Embryonic facial prominence (tissue), 1 donor: ENCODE data around the gene HAPLN1.
"Not testable (repeated sequence)": the region's sequence is repeated elsewhere in the genome, so short reads cannot be mapped to it uniquely, and the experiment has no call there.

Experiments used
- DNase-seq: peaks from one replicate; pipeline ENCODE4 v3.0.0-alpha.2; 2016; ENCODE audit errors: extremely low spot score

The HAPLN1 gene

GRCh38 chr5:83720836-83721537 lies at the start of gene HAPLN1:
Gene HAPLN1, minus strand, starts transcription at chr5:83720855. Its CDS starts 47,332 bp downstream, at chr5:83673523.
- peak; percentile 49 for DNase-seq

- DNase-seq, result no peak
These were observed 46.8 kb upstream of the HAPLN1 start for GRCh38 chr5:83767409-83767992.

- DNase-seq, result no peak
These were observed 43.4 kb upstream of the HAPLN1 start for GRCh38 chr5:83764101-83764500.

DNA sequence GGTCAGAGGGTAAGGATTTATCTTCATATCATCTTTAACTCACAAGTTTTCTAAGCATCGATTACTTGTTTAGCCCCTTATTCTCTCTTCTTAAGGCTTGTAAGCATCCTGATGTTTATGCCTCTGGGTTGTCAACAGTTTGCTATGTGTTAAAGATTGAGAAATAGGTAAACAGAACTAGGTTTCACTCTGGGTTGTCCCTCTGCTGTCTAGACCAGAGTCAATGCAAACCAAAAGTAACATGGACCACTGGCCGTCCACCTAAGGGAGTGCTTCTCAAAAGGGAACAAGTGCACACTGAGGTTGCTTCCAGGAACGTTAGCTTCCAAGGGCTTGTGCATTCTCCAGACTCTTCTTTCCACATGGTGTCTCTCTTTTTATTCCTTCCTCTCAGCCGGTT lies 39.9 kb upstream of the HAPLN1 start:
- no peak for DNase-seq

DNA sequence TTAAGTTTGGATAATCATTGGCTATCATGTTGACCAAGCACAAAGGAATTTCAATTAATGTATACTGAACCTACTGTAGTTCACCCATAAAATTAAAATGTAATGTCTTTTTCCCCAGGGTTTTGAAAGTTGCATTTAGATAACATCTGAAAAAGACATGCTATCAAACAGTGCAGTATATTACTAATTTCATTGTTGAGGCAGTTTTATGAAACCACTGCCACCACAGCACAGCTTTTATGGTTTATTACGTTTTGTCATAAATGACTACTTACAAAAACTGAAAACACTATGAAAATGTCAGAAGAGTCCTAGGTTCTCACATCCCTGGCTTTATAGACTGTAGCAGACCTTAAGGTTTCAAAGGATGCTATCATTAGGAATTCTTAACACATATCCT lies 32.0 kb upstream of the HAPLN1 start:
- no peak for DNase-seq

DNA sequence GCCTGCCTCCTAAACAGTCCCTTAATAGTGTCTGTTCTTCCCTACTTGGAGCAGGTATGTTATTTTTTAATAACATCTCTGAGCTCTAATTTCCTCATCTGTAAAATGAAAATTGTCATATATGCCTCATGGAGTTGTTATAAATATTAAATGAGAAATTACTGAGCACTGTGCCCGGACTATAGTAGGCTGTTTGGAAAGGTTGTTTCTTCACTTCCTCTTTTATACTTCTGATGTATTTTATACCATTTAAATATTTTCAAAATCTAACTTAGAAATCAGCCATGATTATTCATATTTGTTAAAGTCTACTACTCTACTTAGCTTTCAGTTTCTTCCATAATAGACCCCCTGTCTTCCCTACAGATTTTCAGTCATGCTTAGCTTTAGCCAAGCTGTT lies 30.5 kb upstream of the HAPLN1 start:
- DNase-seq, result no peak

DNA sequence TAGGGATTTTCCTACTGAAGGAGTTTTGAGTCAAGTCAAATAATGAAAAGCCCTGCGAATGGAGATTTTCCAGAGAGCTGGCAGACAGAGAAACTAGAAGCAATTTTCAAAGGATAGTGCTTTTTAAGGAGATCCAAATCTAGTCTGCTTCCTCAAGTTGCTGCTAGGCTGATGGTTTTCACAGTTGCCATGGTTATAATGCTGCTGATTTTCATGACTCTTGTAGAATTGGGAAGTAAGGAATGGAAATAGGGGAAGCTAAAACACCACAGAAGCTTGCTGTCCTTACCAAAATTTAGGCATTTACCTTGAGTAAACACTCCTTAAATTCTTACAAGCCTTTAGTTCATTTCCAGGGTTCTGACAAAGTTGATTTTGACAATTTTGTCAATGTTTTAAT lies 30.1 kb upstream of the HAPLN1 start:
- DNase-seq, result no peak

DNA sequence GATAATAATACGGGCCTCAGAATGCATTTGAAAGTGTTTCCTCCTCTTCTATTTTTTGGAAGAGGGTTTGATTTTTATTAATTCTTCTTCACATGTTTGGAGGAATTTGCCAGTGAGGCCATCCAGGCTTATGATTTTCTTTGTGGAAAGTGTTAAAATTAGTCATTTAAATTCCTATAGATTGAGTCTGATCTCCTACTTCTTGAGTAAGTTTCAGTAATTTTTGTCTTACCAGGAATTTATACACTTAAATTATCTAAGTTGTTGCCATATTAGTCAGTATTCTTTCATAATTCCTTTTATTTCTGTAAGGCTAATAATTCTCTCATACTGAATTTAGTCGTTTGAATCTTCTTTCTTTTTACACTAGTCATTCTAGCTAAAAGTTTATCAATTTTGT lies 25.2 kb upstream of the HAPLN1 start:
- no peak for DNase-seq

DNA sequence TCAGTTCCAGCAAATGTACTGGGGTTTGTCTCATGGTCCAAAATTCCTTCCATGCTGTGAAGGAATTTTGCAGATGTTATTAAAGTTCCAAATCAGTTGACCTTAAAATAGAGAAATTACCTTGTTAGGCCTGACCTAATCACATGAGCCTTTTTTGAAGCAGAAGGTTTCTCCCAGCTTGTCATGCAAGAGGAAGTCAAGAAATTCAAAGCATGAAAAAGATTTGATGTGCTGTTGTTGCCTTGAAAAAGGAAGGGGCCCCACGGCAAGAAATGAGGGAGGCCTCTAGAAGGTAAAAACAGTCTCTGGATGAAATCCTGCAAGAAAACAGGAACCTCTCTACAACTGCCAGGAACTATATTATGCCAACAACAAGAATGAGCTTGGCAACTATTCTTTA lies 24.2 kb upstream of the HAPLN1 start:
- no peak for DNase-seq

DNA sequence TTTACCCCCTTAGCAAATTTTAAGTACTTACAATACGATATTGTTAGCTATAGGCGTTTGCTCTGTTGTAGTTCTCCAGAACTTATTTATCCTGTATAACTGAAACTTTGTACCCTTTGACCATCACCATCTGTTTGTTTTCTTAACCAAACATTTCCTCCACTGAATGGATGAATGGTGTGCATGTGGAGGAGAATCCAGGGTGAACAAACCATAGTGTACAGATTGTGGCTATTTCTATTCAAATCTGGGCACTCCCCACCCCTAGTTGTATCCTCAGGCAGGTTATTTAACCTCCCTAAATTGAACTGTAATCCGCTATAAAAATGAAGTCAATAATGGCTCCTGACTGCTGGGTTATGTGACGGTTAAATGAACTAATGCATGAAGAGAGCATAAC lies 21.4 kb upstream of the HAPLN1 start:
- DNase-seq, result no peak

- DNase-seq, result no peak
These were observed 20.9 kb upstream of the HAPLN1 start for GRCh38 chr5:83741571-83741970.

- DNase-seq, result no peak
These were observed 20.1 kb upstream of the HAPLN1 start for GRCh38 chr5:83740741-83741140.

DNA sequence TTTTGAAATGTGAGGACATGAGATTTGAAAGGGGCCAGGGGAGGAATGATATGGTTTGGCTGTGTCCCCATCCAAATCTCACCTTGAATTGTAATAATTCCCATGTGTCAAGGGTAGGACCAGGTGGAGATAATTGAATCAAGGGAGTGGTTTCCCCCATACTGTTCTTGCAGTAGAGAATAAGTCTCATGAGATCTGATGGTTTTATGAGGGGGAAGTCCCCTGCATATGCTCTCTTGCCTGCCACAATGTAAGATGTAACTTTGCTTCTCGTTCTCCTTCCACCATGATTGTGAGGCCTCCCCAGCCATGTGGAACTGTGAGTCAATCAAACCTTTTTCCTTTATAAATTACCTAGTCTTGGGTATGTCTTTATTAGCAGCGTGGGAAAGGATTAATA lies 15.5 kb upstream of the HAPLN1 start:
- DNase-seq, result not testable (repeated sequence)

DNA sequence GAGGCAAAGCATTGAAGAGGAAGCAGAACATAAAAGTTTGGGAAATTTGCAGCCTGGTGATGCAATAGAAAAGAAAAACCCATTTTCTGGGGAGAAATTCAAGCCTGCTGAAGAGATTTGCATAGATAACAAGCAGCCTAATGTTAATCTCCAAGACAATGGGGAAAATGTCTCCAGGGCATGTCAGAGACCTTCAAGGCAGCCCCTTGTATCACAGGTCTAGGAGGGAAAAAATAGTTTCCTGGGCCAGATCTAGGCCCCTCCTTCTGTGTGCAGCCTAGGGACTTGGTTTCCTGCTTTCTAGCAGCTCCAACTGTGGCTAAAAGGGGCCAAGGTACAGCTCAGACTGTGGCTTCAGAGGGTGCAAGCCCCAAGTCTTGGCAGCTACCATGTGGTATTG lies 14.4 kb upstream of the HAPLN1 start:
- DNase-seq, result not testable (repeated sequence)

GRCh38 chr5:83731638-83732037 lies 11.0 kb upstream of the HAPLN1 start:
- no peak for DNase-seq

GRCh38 chr5:83729362-83729761 lies 8.7 kb upstream of the HAPLN1 start:
- no peak for DNase-seq

DNA sequence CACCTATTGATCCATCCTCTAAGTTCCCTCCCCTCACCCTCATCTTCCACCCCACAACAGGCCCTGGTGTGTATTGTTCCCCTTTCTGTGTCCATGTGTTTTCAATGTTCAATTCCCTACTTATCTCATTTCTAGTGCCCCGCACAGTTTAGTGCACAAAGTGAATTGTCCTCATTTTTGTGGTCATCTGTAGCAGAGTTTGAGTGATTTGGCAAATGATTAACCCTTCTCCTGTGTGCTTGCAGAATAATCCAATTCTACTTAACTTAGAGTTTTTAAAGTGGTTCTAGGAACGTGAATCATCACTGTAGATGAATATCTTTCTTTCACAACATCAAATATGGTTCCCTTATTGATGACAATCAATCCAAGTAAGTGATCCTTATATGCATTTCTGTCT lies 6.3 kb upstream of the HAPLN1 start:
- no peak for DNase-seq

GRCh38 chr5:83724935-83725334 lies 4.3 kb upstream of the HAPLN1 start:
- no peak for DNase-seq

GRCh38 chr5:83724001-83724400 lies 3.3 kb upstream of the HAPLN1 start:
- no peak for DNase-seq

GRCh38 chr5:83723031-83723430 lies 2.4 kb upstream of the HAPLN1 start:
- no peak for DNase-seq

- peak; percentile 40 for DNase-seq
These were observed 1.6 kb upstream of the HAPLN1 start for GRCh38 chr5:83721953-83722901.

DNA sequence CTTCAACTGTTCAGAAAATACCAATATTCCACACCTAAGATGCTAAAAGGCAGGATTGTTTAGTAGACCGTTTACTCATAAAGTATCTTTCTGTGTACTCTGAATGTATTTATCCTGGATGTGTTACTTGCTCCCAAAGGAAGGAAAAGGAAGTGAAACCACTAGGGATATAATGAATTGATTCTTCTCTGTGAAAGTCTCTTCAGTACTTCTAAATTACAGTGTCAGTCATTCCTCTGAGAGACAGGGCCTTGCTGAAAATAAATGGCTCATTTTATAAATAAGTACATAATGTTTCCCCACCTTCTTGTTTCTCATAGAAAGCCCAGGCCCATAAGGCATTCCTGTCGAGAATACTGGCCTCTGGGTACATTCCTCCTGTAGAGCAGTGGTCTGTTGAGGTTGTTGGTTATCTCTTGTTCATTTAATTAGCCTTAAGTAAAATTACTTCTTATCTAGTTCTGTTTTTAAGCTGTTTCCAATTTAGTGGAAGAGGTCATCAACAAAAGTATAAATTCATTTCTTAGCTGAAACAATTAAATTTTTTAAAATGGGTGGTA lies 1.6 kb downstream of the HAPLN1 start:
- no peak for DNase-seq
